PC-3 (cell line): ENCODE measurements around the gene CCDC141.

Experiments used
- EZH2phosphoT487 ChIP-seq: fragments of 300-600 bp; sonication (generic); IDR thresholded peaks from 2 replicates; pipeline ENCODE4 v1.6.1; 2018; ENCODE audit warnings: mild to moderate bottlenecking, antibody characterized with exemption, low read length, borderline replicate concordance
- TF ChIP-seq, protein P1 (sequence below): fragments of 300-600 bp; sonication (generic); conservative IDR thresholded peaks from 2 replicates; pipeline ENCODE4 v1.5.1; 2017; ENCODE audit warnings: antibody characterized with exemption, low read depth, mild to moderate bottlenecking, low read length

DNA sequence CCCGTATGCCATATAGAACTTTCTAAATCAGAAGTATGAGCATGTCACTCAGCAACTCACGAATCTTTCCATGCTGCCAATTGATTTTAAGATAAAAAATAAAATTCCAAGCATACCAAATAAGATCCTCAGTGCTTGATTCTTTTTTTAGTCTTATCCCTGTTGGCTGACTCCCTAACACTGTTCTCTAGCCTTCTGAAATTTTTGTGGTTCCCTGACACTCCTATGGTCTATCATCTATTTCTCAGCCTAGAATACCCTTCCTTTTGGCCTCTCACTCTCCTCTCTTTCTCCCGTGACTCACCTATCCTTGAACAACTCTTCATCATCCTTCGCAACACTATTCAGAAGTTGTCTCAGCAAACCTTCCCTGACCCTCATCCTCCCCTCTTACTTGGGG, 50.5 kb downstream of the CCDC141 start:
- TF ChIP-seq, protein P1, sequence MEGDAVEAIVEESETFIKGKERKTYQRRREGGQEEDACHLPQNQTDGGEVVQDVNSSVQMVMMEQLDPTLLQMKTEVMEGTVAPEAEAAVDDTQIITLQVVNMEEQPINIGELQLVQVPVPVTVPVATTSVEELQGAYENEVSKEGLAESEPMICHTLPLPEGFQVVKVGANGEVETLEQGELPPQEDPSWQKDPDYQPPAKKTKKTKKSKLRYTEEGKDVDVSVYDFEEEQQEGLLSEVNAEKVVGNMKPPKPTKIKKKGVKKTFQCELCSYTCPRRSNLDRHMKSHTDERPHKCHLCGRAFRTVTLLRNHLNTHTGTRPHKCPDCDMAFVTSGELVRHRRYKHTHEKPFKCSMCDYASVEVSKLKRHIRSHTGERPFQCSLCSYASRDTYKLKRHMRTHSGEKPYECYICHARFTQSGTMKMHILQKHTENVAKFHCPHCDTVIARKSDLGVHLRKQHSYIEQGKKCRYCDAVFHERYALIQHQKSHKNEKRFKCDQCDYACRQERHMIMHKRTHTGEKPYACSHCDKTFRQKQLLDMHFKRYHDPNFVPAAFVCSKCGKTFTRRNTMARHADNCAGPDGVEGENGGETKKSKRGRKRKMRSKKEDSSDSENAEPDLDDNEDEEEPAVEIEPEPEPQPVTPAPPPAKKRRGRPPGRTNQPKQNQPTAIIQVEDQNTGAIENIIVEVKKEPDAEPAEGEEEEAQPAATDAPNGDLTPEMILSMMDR, result no peak
- TF ChIP-seq EZH2phosphoT487, result no peak
